ENCODE data around the gene ROCK2. TPM values are rescaled to one million over a fixed set of nuclear protein-coding genes. Genes with fewer than 3 reads are reported as not detected.

The ROCK2 gene
- total RNA-seq, 2 experiments from 2014 or later = 14.4 to 16.7 TPM

DNA sequence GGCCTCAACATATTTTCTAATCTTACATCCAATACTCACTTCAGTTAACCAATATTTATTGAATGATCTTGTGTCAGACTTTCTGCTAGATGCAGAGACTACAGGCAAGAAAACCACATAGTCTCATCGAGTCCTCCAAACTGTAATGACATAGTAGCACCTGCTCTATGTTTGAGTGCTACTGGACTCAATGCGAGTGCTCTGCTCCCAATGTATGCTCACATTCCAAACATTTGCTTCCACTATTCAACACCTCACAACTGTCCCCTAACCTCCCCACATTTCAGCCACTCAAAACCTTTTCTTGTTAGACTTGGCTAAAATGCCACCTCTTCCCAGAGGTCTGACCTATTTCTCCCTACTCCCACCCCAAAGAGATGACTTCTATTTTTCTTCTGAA is 124.0 kb downstream of the ROCK2 start:
- no peaks in the 10 kb centered on the region for H3K4me1 Mint-ChIP-seq
- DNase-seq (no peak), ATAC-seq (no peak)
- peaks cover 26% of the 10 kb centered on the region for H3K36me3 Mint-ChIP-seq (ENCODE audit: low read depth)
- no peaks in the 10 kb centered on the region for H3K9me3 Mint-ChIP-seq (ENCODE audit: low read depth)
- ChIA-PET POLR2A (no interaction called here), CTCF (interaction anchor here (0.6 to 0.9 kb wide), 2 partner anchors 10 to 88 kb away, joined by 3 read pairs; no protein-coding TSS in a partner anchor)
- intact Hi-C loops (cut with DNase I, micrococcal nuclease) = no loop called here
- H3K4me3 Mint-ChIP-seq = no peak overlapping the region
- no peaks in the 10 kb centered on the region for H3K27me3 Mint-ChIP-seq
- H3K27ac Mint-ChIP-seq = no peak overlapping the region

DNA sequence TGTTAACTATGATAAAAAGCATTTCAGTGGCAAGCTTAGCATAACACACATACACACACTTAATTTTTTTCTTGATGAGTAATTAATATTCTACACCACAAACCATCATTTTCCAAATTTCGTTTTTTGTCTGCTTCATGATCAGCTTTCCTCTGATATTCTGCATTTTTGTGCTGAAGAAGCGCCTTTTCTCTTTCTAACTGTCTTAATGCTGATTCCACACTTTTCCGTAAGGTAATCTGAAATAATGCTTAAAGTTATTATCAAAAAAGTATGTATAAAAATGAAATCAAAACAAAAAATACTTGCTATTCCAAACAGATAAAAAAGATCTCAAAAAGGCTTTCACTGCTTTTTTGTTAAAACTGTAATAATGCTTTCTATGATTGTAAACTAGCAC is 129.0 kb downstream of the ROCK2 start:
- Mint-ChIP-seq H3K27me3 (no peaks in the 10 kb centered on the region), H3K27ac (no peak overlapping the region), H3K36me3 (ENCODE audit: low read depth) (peaks cover 28% of the 10 kb centered on the region), H3K9me3 (ENCODE audit: low read depth) (no peaks in the 10 kb centered on the region), H3K4me1 (no peaks in the 10 kb centered on the region), H3K4me3 (no peak overlapping the region)
- CTCF ChIA-PET = no interaction called here
- DNase-seq = no peak
- ATAC-seq = no peak
- intact Hi-C loops (cut with DNase I, micrococcal nuclease) = loop anchor here in 1 of 2 experiments (2.0 kb wide), 1 partner anchor 17 kb away; no protein-coding TSS in a partner anchor
- POLR2A ChIA-PET = no interaction called here

DNA sequence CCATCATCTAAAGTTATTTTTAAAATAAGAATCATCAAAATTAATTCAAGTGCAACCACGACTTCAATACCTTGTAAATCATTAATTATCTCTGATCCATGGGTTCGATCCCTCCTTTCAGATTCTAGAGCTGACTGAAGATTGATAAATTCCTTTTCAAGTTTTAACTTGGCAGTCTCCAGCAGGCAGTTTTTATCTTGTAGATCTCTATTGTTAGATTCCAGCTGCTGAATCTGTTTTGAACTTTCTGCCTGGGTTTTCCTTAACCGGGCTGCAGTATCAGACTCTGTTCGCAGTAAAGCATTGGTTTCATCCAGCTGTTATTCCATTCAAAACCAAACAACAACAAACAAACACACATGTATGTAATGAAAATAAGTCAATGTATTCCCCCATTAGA is 129.7 kb downstream of the ROCK2 start:
- Mint-ChIP-seq H3K4me1 (no peaks in the 10 kb centered on the region), H3K27ac (no peak overlapping the region), H3K9me3 (ENCODE audit: low read depth) (no peaks in the 10 kb centered on the region), H3K4me3 (no peak overlapping the region), H3K36me3 (ENCODE audit: low read depth) (peaks cover 25% of the 10 kb centered on the region), H3K27me3 (no peaks in the 10 kb centered on the region)
- DNase-seq (no peak), ATAC-seq (no peak)
- CTCF ChIA-PET = no interaction called here
- POLR2A ChIA-PET = no interaction called here
- intact Hi-C loops (cut with DNase I, micrococcal nuclease) = loop anchor here in 1 of 2 experiments (2.0 kb wide), 1 partner anchor 16 kb away; no protein-coding TSS in a partner anchor

DNA sequence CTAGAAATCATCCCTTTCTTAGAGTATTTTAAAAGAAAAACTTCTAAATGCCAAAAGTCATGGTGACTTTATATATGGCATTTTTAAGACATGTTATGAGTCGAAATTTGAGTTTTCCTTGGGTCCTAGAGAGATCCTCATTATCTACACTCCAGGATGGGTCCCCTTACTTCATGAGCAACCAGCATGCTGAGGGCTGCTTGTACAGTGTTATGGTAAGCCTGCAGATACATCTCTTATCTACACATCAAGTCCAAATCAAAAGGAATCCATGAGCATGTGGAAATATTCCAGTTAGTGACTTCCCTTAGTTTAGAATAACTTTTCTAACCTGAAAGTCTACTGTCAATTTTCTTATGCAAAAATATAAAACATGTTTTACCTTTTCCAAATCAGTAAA is 130.5 kb downstream of the ROCK2 start:
- Mint-ChIP-seq H3K9me3 (ENCODE audit: low read depth) (no peaks in the 10 kb centered on the region), H3K27me3 (no peaks in the 10 kb centered on the region), H3K4me3 (no peak overlapping the region), H3K4me1 (no peaks in the 10 kb centered on the region), H3K27ac (no peak overlapping the region), H3K36me3 (ENCODE audit: low read depth) (peaks cover 20% of the 10 kb centered on the region)
- ChIA-PET CTCF (no interaction called here), POLR2A (no interaction called here)
- intact Hi-C loops (cut with DNase I, micrococcal nuclease) = loop anchor here in 1 of 2 experiments (2.0 kb wide), 1 partner anchor 15 kb away; no protein-coding TSS in a partner anchor
- ATAC-seq (no peak), DNase-seq (no peak)

DNA sequence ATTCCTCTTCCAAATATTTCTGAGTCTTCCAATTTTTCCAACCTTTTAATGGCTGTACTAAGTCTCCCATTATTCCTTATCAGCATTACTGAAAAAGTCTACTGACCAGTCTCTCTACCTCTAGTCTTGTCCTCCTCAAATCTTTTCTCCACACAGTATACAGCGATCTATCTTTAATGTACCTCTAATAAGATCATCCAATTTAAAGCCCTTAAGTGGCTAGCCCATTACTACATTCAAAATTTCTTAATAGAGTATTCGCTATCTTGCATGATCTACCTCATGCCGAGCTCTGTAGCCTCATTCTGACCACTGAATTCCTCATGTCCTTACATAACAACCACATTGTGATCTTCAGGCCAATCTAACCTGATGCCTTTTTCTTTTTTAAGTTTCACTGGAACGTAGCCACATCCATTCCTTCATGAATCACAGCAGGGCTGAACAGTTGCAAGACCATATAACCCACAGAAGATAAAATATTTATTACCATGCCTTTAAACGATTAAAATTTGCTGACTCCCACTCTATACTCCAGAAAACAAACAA is 131.3 kb downstream of the ROCK2 start:
- ChIA-PET CTCF (no interaction called here), POLR2A (no interaction called here)
- no peaks in the 10 kb centered on the region for H3K4me1 Mint-ChIP-seq
- intact Hi-C loops (cut with DNase I, micrococcal nuclease) = no loop called here
- H3K27ac Mint-ChIP-seq = no peak overlapping the region
- no peak overlapping the region for H3K4me3 Mint-ChIP-seq
- no peaks in the 10 kb centered on the region for H3K27me3 Mint-ChIP-seq
- DNase-seq = no peak
- H3K9me3 Mint-ChIP-seq (ENCODE audit: low read depth) = no peaks in the 10 kb centered on the region
- ATAC-seq = no peak
- H3K36me3 Mint-ChIP-seq (ENCODE audit: low read depth) = peaks cover 20% of the 10 kb centered on the region

DNA sequence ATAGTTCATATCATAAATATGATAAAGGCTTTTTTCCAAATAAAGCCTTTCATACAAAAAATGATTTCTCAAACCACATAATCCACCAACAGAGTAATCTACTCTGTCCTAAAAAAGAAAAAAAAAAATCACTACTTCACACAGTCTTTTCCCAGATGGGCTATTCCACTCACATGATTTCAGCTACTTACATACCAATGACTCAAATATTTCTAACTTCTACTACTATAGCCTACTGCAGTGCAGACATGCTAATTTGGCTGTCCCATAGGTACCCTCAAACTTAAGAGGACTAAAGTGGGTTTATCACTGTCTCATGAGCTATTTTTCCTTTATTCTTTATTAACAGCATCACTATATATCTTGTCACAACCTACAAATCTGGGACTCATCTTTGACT is 131.8 kb downstream of the ROCK2 start:
- Mint-ChIP-seq H3K36me3 (ENCODE audit: low read depth) (peaks cover 20% of the 10 kb centered on the region), H3K27me3 (no peaks in the 10 kb centered on the region), H3K4me3 (no peak overlapping the region), H3K4me1 (no peaks in the 10 kb centered on the region), H3K27ac (no peak overlapping the region), H3K9me3 (ENCODE audit: low read depth) (no peaks in the 10 kb centered on the region)
- intact Hi-C loops (cut with DNase I, micrococcal nuclease) = no loop called here
- DNase-seq = no peak
- ChIA-PET POLR2A (no interaction called here), CTCF (interaction anchor here (1.4 kb wide), 1 partner anchor 16 kb away, joined by 5 read pairs; no protein-coding TSS in a partner anchor)
- ATAC-seq = no peak

DNA sequence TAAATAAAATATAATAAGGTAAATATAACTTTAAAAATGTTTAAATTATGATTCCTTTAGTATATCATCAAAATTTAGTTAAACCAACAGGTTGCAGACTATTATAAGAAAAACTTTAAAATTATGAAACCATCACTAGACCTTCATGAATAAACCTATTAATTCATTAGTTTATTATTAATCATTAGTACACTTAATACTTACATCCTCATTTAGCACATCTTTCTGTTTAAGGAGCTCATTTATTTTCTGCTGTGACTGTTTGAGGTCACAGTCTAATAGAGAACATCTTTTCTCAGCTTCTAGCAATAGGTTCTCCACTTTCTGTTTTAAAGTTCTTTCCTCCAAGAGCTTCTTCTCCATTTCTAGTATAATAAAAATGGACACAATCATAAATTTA is 136.4 kb downstream of the ROCK2 start:
- intact Hi-C loops (cut with DNase I, micrococcal nuclease) = no loop called here
- ATAC-seq = no peak
- Mint-ChIP-seq H3K27ac (no peak overlapping the region), H3K36me3 (ENCODE audit: low read depth) (peaks cover 9% of the 10 kb centered on the region), H3K4me3 (no peak overlapping the region), H3K4me1 (peaks cover 15% of the 10 kb centered on the region), H3K9me3 (ENCODE audit: low read depth) (no peaks in the 10 kb centered on the region), H3K27me3 (no peaks in the 10 kb centered on the region)
- ChIA-PET POLR2A (no interaction called here), CTCF (interaction anchor here (0.6 to 2.3 kb wide), 5 partner anchors 9 to 323 kb away, joined by 3 to 6 read pairs (median 4); no protein-coding TSS in a partner anchor)
- DNase-seq = no peak

DNA sequence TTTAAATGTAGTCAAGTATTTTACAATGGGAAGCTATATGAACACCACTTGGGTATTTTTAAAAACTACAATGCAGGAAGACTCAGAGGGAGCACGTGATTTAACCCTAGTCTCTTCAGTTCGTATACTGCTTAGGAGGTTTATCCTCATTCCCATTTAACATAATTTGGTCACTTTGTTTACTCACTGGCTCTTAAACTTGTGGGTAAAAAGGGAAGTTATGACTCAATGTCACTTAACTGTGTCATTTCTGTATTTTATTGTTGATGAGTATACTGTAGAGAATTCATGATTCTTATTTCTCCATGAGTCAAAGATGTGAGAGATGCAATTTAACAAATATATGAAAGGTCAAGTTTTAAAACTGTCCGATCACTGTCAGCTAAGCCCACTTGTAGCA is 141.0 kb downstream of the ROCK2 start:
- Mint-ChIP-seq H3K36me3 (ENCODE audit: low read depth) (peaks cover 12% of the 10 kb centered on the region), H3K27me3 (no peaks in the 10 kb centered on the region), H3K4me1 (peaks cover 15% of the 10 kb centered on the region), H3K9me3 (ENCODE audit: low read depth) (no peaks in the 10 kb centered on the region), H3K27ac (peak overlapping the region; percentile 19), H3K4me3 (no peak overlapping the region)
- DNase-seq (no peak), ATAC-seq (peak; percentile 92)
- intact Hi-C loops (cut with DNase I, micrococcal nuclease) = loop anchor here in 1 of 2 experiments (1.0 kb wide), 1 partner anchor 48 kb away; the partner anchor contains the start of gene SLC66A3
- CTCF ChIA-PET = interaction anchor here (0.5 to 1.4 kb wide), 3 partner anchors 11 to 26 kb away, joined by 3 to 5 read pairs (median 3); no protein-coding TSS in a partner anchor
- POLR2A ChIA-PET = no interaction called here

DNA sequence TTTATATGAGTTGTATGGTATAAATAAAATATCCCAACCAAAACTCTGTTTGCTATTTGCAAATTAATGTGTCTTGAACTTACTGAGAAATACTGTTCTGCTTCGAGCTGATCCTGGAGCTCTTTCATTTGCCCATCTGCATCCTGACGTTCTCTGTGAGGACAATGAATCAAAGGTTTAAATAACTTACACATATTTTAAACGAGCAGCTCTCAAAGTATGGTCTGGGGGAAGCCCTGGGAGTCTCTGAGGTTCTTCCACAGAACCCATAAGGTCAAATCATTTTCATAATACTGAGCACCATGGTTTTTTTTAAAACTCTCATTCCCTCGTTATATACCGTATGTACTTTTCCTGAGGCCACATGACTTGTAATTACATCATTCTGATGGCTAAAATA is 142.5 kb downstream of the ROCK2 start:
- ATAC-seq (no peak), DNase-seq (no peak)
- H3K4me1 Mint-ChIP-seq = peaks cover 15% of the 10 kb centered on the region
- no peak overlapping the region for H3K27ac Mint-ChIP-seq
- H3K27me3 Mint-ChIP-seq = no peaks in the 10 kb centered on the region
- ChIA-PET CTCF (interaction anchor here (1.1 to 1.3 kb wide), 3 partner anchors 11 to 216 kb away, joined by 3 to 4 read pairs (median 3); no protein-coding TSS in a partner anchor), POLR2A (no interaction called here)
- H3K36me3 Mint-ChIP-seq (ENCODE audit: low read depth) = peaks cover 9% of the 10 kb centered on the region
- no peaks in the 10 kb centered on the region for H3K9me3 Mint-ChIP-seq (ENCODE audit: low read depth)
- H3K4me3 Mint-ChIP-seq = no peak overlapping the region
- intact Hi-C loops (cut with DNase I, micrococcal nuclease) = no loop called here

DNA sequence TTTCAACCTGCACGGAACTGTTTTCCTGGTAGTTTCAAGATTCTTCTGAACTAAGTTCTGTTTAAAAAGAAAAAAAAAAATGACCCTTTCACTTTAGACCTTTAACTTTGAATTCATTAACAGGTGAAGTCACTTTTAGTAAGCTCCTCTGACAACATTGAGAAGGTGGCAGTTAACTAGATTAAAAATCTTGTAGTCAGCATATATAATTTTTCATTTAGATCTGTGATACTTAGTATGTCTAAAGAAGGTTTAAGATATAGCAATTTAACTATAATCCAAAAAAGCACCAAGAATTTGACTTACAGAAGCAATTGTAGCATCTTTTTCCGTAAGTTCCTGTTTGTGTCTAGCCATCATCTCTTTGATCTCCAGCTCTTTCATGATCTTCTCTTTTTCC is 143.8 kb downstream of the ROCK2 start:
- ChIA-PET CTCF (interaction anchor here (0.7 to 1.3 kb wide), 4 partner anchors 9 to 258 kb away, joined by 3 to 4 read pairs (median 4); no protein-coding TSS in a partner anchor), POLR2A (no interaction called here)
- DNase-seq (no peak), ATAC-seq (no peak)
- Mint-ChIP-seq H3K27ac (no peak overlapping the region), H3K27me3 (no peaks in the 10 kb centered on the region), H3K36me3 (ENCODE audit: low read depth) (peaks cover 18% of the 10 kb centered on the region), H3K4me1 (peaks cover 15% of the 10 kb centered on the region), H3K4me3 (no peak overlapping the region), H3K9me3 (ENCODE audit: low read depth) (no peaks in the 10 kb centered on the region)
- intact Hi-C loops (cut with DNase I, micrococcal nuclease) = no loop called here

DNA sequence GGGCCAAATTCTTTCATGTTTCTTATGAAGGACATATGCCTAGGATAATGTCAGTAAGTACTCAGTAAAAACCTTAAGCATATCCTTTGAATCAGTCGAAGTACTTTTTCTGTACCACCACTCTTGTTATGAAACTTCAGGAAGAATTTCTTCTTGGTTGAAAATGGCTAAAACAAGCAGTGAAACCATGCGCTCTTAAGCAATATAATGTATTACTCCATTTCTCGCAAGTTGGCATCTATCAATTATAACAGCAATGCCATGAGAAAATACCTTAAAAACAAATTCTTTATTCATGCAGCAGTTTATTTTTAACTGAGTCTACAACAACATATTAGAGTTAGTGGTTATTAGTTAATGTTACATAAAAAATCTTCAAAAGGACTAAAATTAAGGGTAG is 148.2 kb downstream of the ROCK2 start:
- no peaks in the 10 kb centered on the region for H3K9me3 Mint-ChIP-seq (ENCODE audit: low read depth)
- no peak overlapping the region for H3K4me3 Mint-ChIP-seq
- ATAC-seq = no peak
- intact Hi-C loops (cut with DNase I, micrococcal nuclease) = no loop called here
- ChIA-PET POLR2A (no interaction called here), CTCF (no interaction called here)
- H3K36me3 Mint-ChIP-seq (ENCODE audit: low read depth) = peaks cover 19% of the 10 kb centered on the region
- no peak for DNase-seq
- H3K27ac Mint-ChIP-seq = no peak overlapping the region
- H3K4me1 Mint-ChIP-seq = no peaks in the 10 kb centered on the region
- H3K27me3 Mint-ChIP-seq = no peaks in the 10 kb centered on the region

DNA sequence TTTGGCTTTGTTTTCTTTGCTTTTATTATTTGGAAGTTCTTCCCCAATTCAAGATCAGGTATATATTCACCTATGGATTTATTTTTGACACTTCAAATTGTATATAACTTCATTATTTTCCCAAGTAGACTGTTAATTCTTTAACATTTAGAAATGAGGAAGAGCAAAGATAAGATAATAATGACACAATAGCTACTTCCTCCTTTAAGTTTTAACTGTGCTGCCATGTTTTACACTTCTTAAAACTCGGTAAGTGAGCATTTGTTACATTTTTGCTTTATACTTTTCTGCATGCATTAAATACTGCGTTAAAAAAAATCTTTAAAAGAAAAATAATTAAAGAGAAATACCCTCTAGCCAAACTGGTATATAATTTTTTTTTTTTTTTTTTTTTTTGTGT is 156.7 kb downstream of the ROCK2 start:
- peaks cover 5% of the 10 kb centered on the region for H3K36me3 Mint-ChIP-seq (ENCODE audit: low read depth)
- H3K27ac Mint-ChIP-seq = no peak overlapping the region
- intact Hi-C loops (cut with DNase I, micrococcal nuclease) = no loop called here
- CTCF ChIA-PET = no interaction called here
- POLR2A ChIA-PET = interaction anchor here (0.7 kb wide), 1 partner anchor 16 kb away, joined by 8 read pairs; no protein-coding TSS in a partner anchor
- DNase-seq (no peak), ATAC-seq (no peak)
- H3K27me3 Mint-ChIP-seq = no peaks in the 10 kb centered on the region
- H3K4me3 Mint-ChIP-seq = no peak overlapping the region
- no peaks in the 10 kb centered on the region for H3K4me1 Mint-ChIP-seq
- H3K9me3 Mint-ChIP-seq (ENCODE audit: low read depth) = no peaks in the 10 kb centered on the region

Measured in activated CD4-positive, alpha-beta T cell treated with anti-CD3 and anti-CD28 coated beads for 36 hours (primary cell).